ENCODE results near the gene LEO1. TPM values are rescaled to one million over a fixed set of nuclear protein-coding genes. Genes with fewer than 3 reads are reported as not detected.

Gene LEO1
- total and polyA plus RNA-seq, 2 of the 13 experiments (the other 11 are each of a cell fraction or from before 2014, with no cell fraction given): 17.0 to 60.3 TPM

GRCh38 chr15:51932161-51932560 is 39.4 kb downstream of the LEO1 start (continued):
- TF ChIP-seq ZBTB1 (CRISPR knock-in tag; IDR thresholded peaks at IDR 0.05; ENCODE audit: borderline replicate concordance) (no peak), ZNF10 (CRISPR knock-in tag; IDR thresholded peaks at IDR 0.05; ENCODE audit: borderline replicate concordance, low read depth) (no peak)

GRCh38 chr15:51931638-51932037 is 39.9 kb downstream of the LEO1 start:
- no peak for TF ChIP-seq DNMT1 (CRISPR knock-in tag; IDR thresholded peaks at IDR 0.05)
- no peak for TF ChIP-seq MAFF (IDR thresholded peaks at IDR 0.05; ENCODE audit: low read depth, low read length)
- no peak for TF ChIP-seq ZBED4 (CRISPR knock-in tag; IDR thresholded peaks at IDR 0.05; ENCODE audit: borderline replicate concordance)
- no peak for TF ChIP-seq ZNF354B (CRISPR knock-in tag; IDR thresholded peaks at IDR 0.05)
- Histone ChIP-seq H3K27ac (ENCODE audit: extremely low read length, insufficient read depth, low read length) (no peak overlapping the region), H3K4me1 (ENCODE audit: insufficient read depth, low read length) (no peaks in the 10 kb centered on the region), H3K4me3 (replicated peaks in 1 of 3; ENCODE audit: insufficient read depth in 1 of 3, low read depth in 2 of 3, low read length in 3 of 3) (no peak overlapping the region), H3K4me2 (ENCODE audit: low read depth, low read length) (no peak overlapping the region), H3K9me3 (ENCODE audit: low read length) (no peaks in the 10 kb centered on the region), H3K36me3 (replicated peaks in 1 of 2; ENCODE audit: control insufficient read depth in 1 of 2, insufficient read depth in 2 of 2, low read length in 2 of 2) (peaks cover 1 to 9% of the 10 kb centered on the region in 2 experiments; a peak in 1 of 5 replicates), H4K20me1 (ENCODE audit: insufficient read depth, low read length) (no peaks in the 10 kb centered on the region), H2AFZ (ENCODE audit: low read length) (no peak overlapping the region), H3K9ac (ENCODE audit: insufficient read depth, low read depth, low read length) (no peak overlapping the region), H3K79me2 (ENCODE audit: insufficient read depth, low read length) (no peaks in the 10 kb centered on the region), H3K27me3 (ENCODE audit: control insufficient read depth in 1 of 2, insufficient read depth in 2 of 2, low read length in 2 of 2) (no peaks in the 10 kb centered on the region)
- CTCF ChIA-PET (ENCODE audit: low intra/inter-chr PET ratio, low total read pairs): no interaction called here
- in situ Hi-C loops (cut with HindIII; ENCODE audit: extremely low pct_ligation_motif_present, low pct_unique_long_range_greater_than_20kb): no loop called here
- ATAC-seq (no peak), FAIRE-seq (no peak), DNase-seq (ENCODE audit: low spot score) (no peak)
- intact Hi-C loops (cut with micrococcal nuclease; ENCODE audit: unreplicated experiment): no loop called here
- POLR2A ChIA-PET: no interaction called here
- 100% methylated on average over 4 of the region's 4 CpGs for WGBS (ENCODE audit: low lambda C conversion rate)
- no TSS peak for BruUV-seq (replicated peaks)

All from HepG2 (cell line).